ENCODE results near the gene CAD.
A peak's percentile ranks its signal among the peaks of the same experiment; 100 is the strongest.
"Not testable (repeated sequence)": the region's sequence is repeated elsewhere in the genome, so short reads cannot be mapped to it uniquely, and the experiment has no call there.

CAD gene

GRCh38 chr2:27217173-27218121, at the start of gene CAD:
CAD (plus strand) TSS chr2:27217369; CDS start chr2:27217552, 183 bp downstream.
- peak; percentile 85 to 87 for DNase-seq

DNA sequence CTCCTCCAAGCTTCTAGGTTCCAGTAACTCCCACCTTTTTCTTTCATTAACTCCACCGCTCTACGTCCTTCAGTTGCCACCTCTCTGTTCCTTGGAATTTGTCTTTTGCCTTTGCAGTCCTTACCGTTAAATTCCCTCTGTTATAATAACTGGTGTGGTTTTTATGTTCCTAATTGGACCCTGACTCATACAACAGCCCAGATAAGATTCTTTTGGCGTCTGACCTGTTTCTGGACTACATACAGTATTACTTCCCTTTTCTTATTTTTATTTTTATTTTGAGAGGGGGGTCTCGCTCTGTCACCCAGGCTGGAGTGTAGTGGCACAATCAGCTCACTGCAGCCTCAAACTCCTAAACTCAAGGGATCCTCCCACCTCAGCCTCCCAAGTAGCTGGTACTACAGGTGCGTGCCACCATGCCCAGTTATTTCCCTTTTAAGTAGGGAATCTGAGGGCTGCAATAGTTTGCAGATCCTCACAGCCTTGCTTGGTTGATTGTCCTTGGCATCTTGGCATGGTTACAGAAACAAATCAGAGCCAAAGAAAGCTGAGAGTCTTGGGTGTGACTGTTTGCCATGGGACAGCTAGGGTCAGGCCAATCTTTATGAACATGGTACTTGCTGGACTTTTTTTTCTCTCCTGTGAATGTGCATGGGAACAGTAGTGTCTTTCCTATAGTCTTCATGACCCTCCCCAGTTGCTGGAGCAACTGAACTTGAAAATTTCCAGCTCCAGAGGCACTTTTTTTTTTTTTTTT, 46.4 kb upstream of the CAD start:
- no peak for DNase-seq

DNA sequence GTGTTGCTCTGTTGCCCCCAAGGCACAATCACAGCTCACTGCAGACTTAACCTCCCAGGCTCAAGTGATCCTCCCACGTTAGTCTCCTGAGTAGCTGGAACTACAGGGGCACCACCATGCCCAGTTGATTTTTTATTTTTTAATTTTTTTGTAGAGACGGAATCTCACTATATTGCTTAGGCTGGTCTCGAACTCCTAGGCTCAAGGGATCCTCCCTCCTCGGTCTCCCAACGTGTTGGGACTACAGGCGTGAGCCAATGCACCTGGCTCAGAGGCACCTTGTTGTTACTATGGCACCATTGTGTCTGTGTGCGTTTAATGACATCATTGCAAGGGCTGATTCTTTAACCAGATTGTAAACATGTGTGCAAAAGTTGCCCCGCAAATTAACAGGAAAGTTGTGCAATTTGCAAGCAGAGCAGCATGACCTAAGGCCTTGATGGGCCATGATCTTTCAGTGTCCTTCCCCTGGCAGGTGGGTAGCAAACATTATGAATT, 45.8 kb upstream of the CAD start:
- DNase-seq = no peak

- no peak for DNase-seq
These were observed 42.5 kb upstream of the CAD start for GRCh38 chr2:27174638-27175037.

DNA sequence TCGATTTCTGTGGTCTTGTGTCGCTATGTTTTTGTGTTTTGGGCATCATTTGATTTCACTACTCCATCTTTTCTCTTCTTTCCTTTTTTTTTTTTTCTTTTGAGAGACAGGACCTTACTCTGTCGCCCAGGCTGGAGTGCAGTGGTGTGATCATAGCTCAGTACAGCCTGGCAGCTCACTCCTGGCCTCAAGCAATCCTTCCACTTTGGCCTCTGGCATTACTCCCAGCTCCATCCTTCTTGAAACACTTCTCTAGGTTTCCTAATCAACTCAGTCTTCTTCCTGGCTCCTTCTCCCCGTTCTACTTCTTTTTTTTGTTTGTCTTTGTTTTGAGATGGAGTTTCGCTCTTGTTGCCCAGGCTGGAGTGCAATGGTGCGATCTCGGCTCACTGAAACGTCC, 41.8 kb upstream of the CAD start:
- no peak for DNase-seq

- not testable (repeated sequence) for DNase-seq
These were observed 41.4 kb upstream of the CAD start for GRCh38 chr2:27175781-27176180.

DNA sequence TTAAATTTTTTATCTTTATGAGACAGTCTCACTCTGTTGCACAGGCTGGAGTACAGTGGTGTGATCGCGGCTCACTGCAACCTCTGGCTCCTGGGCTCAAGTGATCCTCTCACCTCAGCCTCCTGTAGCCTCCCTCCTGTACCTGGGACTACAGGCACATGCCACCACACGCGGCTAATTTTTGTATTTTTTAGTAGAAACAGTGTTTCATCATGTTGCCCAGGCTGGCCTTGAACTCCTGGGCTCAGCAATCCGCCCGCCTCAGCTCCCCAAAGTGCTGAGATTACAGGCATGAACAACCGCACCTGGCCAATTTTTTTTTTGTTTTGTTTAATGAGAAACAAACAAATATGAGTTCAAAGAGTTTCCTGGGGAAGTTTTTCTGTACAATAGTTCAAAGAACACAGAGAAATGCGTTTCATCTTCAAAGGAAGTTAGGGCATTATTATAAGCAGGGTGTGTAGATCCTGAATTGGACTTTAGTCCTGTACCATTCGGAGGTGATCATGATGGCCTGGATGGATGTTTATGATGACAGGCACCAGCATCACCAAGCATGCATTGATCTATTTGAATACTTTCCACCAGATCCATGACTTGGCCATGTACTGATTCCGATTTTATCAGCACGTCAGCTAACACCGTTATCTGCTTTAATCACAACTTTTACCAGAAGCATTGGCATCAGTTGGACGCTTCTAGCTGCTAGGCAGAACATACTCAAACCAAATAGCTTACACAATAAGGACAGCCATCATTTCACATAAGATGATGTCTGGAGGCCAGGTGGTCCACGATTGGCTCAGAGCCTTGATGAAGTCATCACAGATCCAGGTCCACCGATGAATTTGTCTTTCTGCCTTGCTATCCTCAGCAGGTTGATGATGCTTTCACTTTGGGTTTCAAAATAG, 39.5 kb upstream of the CAD start:
- DNase-seq = no peak

DNA sequence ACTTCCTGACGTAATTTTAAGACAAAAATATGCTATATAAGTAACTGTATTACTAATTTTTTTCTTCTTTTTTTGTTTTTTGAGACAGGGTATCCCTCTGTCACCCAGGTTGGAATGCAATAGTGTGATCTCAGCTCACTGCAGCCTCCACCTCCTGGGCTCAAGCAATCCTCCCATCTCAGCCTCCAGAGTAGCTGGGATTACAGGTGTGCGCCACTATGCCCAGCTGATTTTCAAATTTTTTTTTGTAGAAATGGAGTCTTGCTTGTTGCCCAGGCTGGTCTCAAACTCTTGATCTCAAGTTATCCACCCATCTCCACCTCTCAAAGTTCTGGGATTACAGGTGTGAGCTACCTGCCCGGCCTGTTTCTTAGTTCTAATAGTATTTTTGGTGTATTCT, 38.7 kb upstream of the CAD start:
- no peak for DNase-seq

DNA sequence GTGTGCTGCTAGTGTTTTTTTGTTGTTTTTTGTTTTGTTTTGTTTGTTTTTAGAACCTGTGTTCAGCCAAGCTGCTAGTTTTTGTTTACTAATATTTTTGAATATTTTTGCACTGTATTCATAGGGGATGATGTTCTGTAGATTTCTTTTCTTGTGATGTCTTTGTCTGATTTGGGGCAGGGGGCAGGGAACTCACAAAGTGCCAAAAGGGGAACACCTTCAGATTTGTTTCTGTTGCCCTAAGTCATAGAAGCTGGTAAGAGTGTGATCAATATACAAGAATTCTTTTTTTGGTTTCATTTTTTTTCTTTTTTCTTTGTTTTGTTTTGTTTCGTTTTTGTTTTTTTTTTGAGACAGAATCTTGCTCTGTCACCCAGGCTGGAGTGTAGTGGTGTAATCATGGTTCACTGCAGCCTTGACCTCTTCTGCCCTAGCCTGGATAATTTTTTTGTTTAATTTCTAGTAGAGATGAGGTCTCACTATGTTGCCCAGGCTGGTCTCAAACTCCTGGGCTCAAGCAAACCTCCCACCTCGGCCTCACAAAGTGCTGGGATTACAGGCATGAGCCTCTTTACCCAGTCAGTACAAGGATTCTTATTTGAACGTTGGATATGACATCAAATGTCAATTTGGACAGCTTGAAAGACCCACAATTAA, 37.7 kb upstream of the CAD start:
- no peak for DNase-seq

- DNase-seq = no peak
These were observed 34.8 kb upstream of the CAD start for GRCh38 chr2:27182346-27182745.

DNA sequence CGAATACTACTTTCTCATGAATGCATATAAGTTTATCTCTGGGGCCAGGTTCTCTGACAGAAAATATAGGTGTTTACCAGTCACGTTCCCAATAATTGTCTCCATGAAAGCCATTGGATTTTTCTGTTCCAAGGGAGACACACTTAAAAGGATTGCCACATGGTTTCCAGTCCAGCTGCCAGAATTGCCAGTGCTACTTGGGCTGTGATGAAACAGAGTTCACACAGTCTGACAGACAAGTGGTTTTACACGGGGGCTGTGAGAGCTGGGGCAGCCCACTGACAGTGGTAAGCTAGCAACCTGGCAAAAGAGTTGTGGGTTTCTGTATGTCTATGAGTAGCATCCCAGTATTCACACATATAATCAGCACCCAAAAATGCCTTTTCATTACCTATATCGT, 33.1 kb upstream of the CAD start:
- DNase-seq = no peak

DNA sequence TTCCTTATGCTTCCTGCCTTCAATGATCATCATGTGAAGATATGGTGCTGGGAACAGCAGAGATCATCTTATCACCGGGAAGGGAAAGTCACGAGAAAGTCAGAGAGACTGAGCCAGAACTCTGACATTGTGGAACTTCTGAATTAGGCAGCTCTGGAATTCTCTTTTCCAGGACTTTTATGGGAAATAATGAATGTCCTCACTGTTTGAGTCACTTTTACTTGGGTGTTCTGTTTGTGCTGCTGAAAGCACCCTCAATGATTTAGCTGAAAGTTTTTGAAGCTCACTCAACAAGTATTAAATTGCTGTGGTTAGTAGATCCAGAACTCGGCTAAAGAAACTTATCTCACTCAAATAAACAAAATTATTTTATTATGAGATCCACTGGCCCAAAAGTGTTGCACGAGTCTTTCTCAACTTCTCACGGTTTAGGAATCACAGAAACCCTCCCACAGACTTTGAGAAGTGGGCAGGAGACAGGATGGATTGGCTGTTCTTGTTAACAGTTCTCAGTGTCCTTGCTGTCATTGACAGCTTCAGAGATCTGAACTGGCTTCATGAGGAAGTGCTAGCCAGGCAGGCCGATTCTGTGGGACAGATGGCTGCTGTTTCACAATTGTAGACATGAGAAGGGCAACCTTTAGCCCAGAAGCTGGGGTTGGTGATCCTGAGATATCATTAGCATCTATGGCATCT, 31.7 kb upstream of the CAD start:
- peak; percentile 73 to 88 for DNase-seq

DNA sequence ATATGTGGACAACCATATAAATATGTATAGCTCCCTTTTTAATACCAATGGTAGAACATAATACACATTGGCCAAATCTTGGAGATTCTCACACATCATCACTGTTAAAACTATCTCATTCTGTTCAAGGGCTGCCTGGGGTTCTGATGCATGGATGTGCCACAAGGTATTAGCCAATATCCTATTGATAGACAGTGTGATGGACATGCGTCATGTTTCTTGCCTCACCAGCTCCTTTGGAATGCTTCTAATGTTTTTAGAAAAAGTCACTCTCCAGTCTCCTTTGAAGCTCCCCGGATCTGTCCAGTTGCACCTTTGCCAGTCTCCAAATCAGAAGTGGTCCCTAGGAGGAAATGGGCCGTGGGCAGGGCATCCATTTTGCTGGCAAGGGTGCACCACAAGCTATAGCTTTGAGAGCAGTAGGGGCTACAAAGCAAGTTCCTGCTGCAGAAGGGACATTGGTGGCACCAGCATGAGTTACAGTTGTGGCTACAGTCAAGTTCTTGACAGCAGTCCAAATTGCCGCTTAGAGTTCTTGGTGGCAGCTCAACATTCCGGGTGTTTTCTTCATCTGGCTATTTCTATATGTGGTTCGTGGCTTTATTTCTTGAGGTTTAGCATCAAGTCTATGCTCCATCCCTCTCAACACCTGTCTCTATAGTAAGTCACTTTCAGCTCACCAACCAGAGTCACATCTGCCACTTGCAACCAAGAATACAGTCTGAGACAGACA, 30.4 kb upstream of the CAD start:
- no peak for DNase-seq

DNA sequence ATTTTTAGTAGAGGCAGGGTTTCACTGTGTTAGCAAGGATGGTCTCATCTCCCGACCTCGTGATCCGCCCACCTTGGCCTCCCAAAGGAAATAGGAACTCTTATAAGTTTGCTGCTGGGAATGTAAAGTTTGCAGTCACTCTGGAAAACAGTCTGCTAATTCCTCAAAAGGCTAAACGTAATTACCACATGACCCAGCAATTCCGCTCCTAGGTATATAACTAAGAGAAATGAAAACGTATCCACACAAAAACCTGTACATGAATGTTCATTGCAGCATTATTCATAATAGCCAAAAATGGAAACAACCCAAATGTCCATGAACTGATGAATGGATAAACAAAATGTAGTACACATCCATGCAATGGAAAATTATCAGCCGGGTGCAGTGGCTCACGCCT, 27.2 kb upstream of the CAD start:
- DNase-seq = no peak

GRCh38 chr2:27191070-27191829, 25.9 kb upstream of the CAD start:
- peak; percentile 62 to 88 for DNase-seq

DNA sequence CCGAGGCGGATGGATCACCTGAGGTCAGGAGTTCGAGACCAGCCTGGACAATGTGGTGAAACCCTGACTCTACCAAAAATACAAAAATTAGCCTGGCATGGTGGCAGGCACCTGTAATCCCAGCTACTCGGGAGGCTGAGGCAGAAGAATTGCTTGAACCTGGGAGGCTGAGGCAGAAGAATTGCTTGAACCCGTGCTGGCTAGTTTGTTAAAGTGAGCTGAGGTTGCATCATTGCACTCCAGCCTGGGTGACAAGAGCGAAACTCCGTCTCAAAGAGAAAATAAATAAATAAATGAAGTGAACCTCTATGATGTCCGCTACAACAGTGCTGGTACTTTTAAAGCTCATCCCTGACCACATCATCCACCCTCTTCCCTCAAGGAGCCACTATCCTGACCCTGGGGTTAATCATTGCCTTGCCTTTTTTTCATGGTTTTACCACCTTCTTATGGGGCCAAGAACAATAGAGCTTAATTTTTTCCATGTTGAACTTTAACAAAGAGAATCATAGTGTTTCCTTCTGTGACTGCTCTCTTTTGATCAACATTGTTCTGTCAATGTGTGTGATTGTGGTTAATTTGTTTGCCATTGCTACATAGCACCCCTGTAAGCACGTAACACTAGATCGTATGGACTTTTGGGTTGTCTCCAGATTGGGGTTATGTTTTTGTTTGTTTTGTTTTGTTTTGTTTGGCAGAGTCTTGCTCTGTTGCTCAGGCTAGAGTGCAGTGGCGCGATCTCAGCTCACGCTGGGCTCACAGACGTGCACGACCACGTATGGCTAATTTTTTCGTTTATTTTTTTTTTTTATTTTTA, 22.4 kb upstream of the CAD start:
- DNase-seq = no peak

GRCh38 chr2:27195799-27196198, 21.4 kb upstream of the CAD start:
- DNase-seq = not testable (repeated sequence)

GRCh38 chr2:27198068-27198467, 19.1 kb upstream of the CAD start:
- not testable (repeated sequence) for DNase-seq

GRCh38 chr2:27198627-27199026, 18.5 kb upstream of the CAD start:
- DNase-seq = no peak

Data from inflammatory macrophage treated with lipopolysaccharide for 1 hour (primary cell).